GM12891 (cell line): Measurements from ENCODE around the gene SLC5A11.

Source experiments
- POLR2A ChIP-seq: IDR thresholded peaks from 2 replicates; pipeline ENCODE4 v1.6.1; 2011; ENCODE audit warnings: low read depth, low read length, control low read depth
- POLR2AphosphoS5 ChIP-seq: IDR thresholded peaks from 2 replicates; pipeline ENCODE4 v1.6.1; 2011; ENCODE audit warnings: low read depth, low read length, control low read depth
- POU2F2 ChIP-seq: IDR thresholded peaks from 2 replicates; pipeline ENCODE4 v1.6.1; 2011; ENCODE audit warnings: low read depth, mild to moderate bottlenecking, control low read depth, low read length, moderate library complexity
- SPI1 ChIP-seq: IDR thresholded peaks from 2 replicates; pipeline ENCODE4 v1.6.1; 2011; ENCODE audit warnings: low read depth, low read length, control low read depth
- TAF1 ChIP-seq: IDR thresholded peaks from 2 replicates; pipeline ENCODE4 v1.6.1; 2011; ENCODE audit warnings: low read depth, low read length, control low read depth

- TF ChIP-seq POLR2A (no peak), POLR2AphosphoS5 (no peak), TAF1 (no peak), SPI1 (no peak), POU2F2 (no peak)
Observed at GRCh38 chr16:24805484-24805883, 40.3 kb upstream of the SLC5A11 start.
